Adipose tissue (tissue), 3 donors: Measurements from ENCODE around the gene DHRS12. TPM values are rescaled to one million over a fixed set of nuclear protein-coding genes. Genes with fewer than 3 reads are reported as not detected.

ENCODE experiments used
- H3K27ac ChIP-seq: one replicate; pipeline ENCODE4 v1.5.1; 2013; ENCODE audit warnings: low read depth, low read length
- WGBS, 3 donors: extraction: QIAGEN DNeasy Blood & Tissue Kit; methylation state at CpG; one replicate each; pipeline ENCODE4 v1.1.7; 2013; 5-methylcytosine and 5-hydroxymethylcytosine counted together
- polyA plus RNA-seq, 3 donors: library from polyadenylated mRNA; stranded (reverse); fragments of 200-250 nt; gene quantifications; one replicate each; pipeline ENCODE4 v1.2.3, GENCODE V29; 2013
- donor health status: healthy with polysubstance abuse.
- donor health status: Bipolar disorder and iron deficiency.
- donor health status: healthy.

DHRS12 gene
- polyA plus RNA-seq, 3 donors, result 21.1 to 24.1 (median 21.9) TPM

GRCh38 chr13:51770681-51771417 is 33.1 kb downstream of the DHRS12 start:
- H3K27ac ChIP-seq, result no peak overlapping the region

GRCh38 chr13:51770160-51770559 is 33.8 kb downstream of the DHRS12 start:
- no peak overlapping the region for H3K27ac ChIP-seq
- WGBS, 3 donors, result 45 to 95% (median 93%) methylated on average over 6 of the region's 6 CpGs

More at GRCh38 chr13:51770681-51771417, 33.1 kb downstream of the DHRS12 start:
- 41 to 94% (median 87%) methylated on average over 11 of the region's 11 CpGs for WGBS, 3 donors

- no peak overlapping the region for H3K27ac ChIP-seq
- WGBS, 3 donors, result 40 to 62% (median 62%) methylated on average over 11 of the region's 11 CpGs
Measured at GRCh38 chr13:51769455-51770127, 34.4 kb downstream of the DHRS12 start.

- no peak overlapping the region for H3K27ac ChIP-seq
- 90 to 95% (median 94%) methylated on average over 19 of the region's 19 CpGs for WGBS, 3 donors
Measured at GRCh38 chr13:51768976-51769375, 35.0 kb downstream of the DHRS12 start.

- 73 to 80% (median 76%) methylated on average over 15 of the region's 15 CpGs for WGBS, 3 donors
- no peak overlapping the region for H3K27ac ChIP-seq
Measured at GRCh38 chr13:51768378-51768921, 35.5 kb downstream of the DHRS12 start.

GRCh38 chr13:51767100-51767499 is 36.9 kb downstream of the DHRS12 start:
- 92 to 94% (median 94%) methylated on average over 8 of the region's 8 CpGs for WGBS, 3 donors
- H3K27ac ChIP-seq, result no peak overlapping the region

GRCh38 chr13:51765142-51765515 is 38.8 kb downstream of the DHRS12 start:
- H3K27ac ChIP-seq, result peak overlapping the region; percentile 11
- WGBS, 3 donors, result 62 to 79% (median 70%) methylated on average over 4 of the region's 4 CpGs

GRCh38 chr13:51764184-51765141 is 39.5 kb downstream of the DHRS12 start:
- WGBS, 3 donors, result 29 to 46% (median 38%) methylated on average over 12 of the region's 12 CpGs
- no peak overlapping the region for H3K27ac ChIP-seq

GRCh38 chr13:51763486-51763885 is 40.5 kb downstream of the DHRS12 start:
- no peak overlapping the region for H3K27ac ChIP-seq
- WGBS, 3 donors, result 84 to 92% (median 90%) methylated on average over 2 of the region's 2 CpGs

- 94 to 96% (median 95%) methylated on average over 16 of the region's 16 CpGs for WGBS, 3 donors
- H3K27ac ChIP-seq, result no peak overlapping the region
Measured at GRCh38 chr13:51761643-51762350, 42.2 kb downstream of the DHRS12 start.

GRCh38 chr13:51760592-51760991 is 43.4 kb downstream of the DHRS12 start:
- H3K27ac ChIP-seq, result no peak overlapping the region
- 87 to 95% (median 89%) methylated on average over 12 of the region's 12 CpGs for WGBS, 3 donors

GRCh38 chr13:51759240-51759639 is 44.7 kb downstream of the DHRS12 start:
- WGBS, 3 donors, result 93 to 95% (median 93%) methylated on average over 5 of the region's 5 CpGs
- no peak overlapping the region for H3K27ac ChIP-seq

GRCh38 chr13:51758691-51759090 is 45.3 kb downstream of the DHRS12 start:
- no peak overlapping the region for H3K27ac ChIP-seq
- WGBS, 3 donors, result 85 to 89% (median 89%) methylated on average over 6 of the region's 6 CpGs

GRCh38 chr13:51756651-51757050 is 47.3 kb downstream of the DHRS12 start:
- whole genome bisulfite sequencing, 3 donors, result 74 to 91% (median 76%) methylated on average over 2 of the region's 2 CpGs
- H3K27ac ChIP-seq, result no peak overlapping the region

GRCh38 chr13:51747438-51748434 is 56.2 kb downstream of the DHRS12 start:
- 88 to 97% (median 96%) methylated on average over 9 of the region's 9 CpGs for WGBS, 3 donors
- H3K27ac ChIP-seq, result no peak overlapping the region

- 29 to 71% (median 59%) methylated on average over 2 of the region's 2 CpGs for WGBS, 3 donors
- no peak overlapping the region for H3K27ac ChIP-seq
Measured at GRCh38 chr13:51746802-51747201, 57.2 kb downstream of the DHRS12 start.

GRCh38 chr13:51745243-51745642 is 58.7 kb downstream of the DHRS12 start:
- 76 to 91% (median 88%) methylated on average over 2 of the region's 2 CpGs for WGBS, 3 donors
- no peak overlapping the region for H3K27ac ChIP-seq
